A172 (cell line): ENCODE data around the gene PCDH9. TPM values are rescaled to one million over a fixed set of nuclear protein-coding genes. Genes with fewer than 3 reads are reported as not detected.
"Not testable (repeated sequence)": the region's sequence is repeated elsewhere in the genome, so short reads cannot be mapped to it uniquely, and the experiment has no call there.

Source experiments
- DNase-seq: peaks from one replicate; pipeline ENCODE4 v3.0.0-alpha.2; 2015; ENCODE audit warnings: low spot score
- total RNA-seq: library from RNA; depleted of rRNA; stranded (reverse); fragments of >200 nt; shearing (Covaris generic); gene quantifications from 2 replicates; pipeline ENCODE4 v1.2.3, GENCODE V29; 2014

Gene PCDH9
- total RNA-seq, 1 experiment from 2014 or later = 0.02 TPM

DNA sequence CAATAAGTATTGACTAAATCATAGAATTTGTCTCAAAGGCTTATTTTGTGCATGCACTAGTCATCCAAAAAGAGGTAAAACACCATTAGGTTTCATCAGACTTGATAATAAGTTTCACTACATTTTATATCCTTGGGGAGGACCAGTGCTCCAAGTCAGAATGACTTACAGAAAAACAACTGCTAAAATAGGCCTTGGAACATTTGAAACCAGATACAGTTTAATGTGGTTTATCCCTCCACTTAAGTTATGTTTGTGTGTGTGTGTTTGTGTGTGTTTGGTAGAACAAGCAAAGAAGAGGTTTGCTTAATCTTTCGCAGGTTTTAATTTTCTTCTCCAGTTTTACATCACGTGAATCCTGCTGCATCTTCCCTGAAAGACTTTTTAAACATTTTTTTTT is 570.9 kb downstream of the PCDH9 start:
- DNase-seq = no peak

DNA sequence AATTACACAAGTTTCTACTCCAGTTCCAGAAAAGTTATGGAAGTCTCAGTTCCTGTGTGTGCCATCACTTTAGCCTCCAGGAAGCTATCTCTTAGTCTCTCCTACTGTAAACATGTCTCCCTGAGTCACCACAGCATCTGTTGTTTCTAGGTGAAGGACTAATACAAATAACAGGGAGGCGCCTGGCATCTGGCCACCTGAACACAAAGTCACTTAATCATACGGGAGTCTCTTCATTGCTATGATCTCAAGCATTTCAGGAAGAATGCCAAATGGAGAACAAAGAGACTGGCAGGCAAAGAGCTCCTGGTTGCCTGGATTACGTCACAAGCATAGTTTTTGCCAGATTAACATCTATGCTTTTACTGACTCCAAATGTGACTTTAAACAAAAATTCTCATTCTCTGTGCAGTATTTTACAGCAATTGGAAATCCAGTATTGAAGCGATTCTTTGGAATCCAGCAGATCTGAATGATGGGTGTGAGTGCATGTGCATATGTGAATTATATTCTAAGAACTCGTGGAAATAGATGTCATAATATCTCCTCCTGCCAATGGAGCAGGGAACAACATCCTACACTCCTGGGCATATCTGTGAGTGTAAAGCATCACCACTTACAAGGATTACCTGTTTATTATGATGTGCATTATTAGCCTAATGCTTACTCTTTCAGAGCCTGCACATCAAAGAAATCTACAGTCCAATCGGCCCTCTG is 572.8 kb downstream of the PCDH9 start:
- DNase-seq = peak; percentile 96

DNA sequence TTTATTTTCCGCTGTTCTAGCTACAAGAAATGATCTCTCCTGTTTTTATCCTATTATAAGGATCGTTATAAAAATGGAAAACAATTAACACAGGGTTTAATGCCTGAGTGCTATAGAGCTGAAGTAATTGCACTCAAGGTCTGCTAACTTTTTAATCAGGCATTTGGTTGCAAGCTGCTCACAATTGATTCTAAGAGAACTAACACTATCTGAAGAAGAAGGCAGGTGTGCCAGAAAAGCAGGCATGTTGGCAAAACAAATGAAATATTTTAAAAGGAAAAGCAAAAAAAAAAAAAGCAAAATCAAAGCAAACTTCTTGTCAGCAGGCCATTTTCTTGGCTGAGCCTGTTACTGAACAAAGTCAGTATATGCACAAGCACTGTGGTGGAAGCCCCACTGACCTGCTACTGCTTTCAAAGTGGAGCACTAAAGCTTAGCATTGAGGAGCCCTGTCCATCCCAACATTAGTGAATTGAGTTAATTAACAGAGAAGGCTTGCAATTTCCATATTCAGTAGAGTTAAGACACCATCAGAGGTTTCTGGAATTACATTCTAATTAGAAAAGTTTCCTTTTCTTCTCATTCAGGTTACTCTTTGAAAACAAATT is 574.2 kb downstream of the PCDH9 start:
- no peak for DNase-seq

DNA sequence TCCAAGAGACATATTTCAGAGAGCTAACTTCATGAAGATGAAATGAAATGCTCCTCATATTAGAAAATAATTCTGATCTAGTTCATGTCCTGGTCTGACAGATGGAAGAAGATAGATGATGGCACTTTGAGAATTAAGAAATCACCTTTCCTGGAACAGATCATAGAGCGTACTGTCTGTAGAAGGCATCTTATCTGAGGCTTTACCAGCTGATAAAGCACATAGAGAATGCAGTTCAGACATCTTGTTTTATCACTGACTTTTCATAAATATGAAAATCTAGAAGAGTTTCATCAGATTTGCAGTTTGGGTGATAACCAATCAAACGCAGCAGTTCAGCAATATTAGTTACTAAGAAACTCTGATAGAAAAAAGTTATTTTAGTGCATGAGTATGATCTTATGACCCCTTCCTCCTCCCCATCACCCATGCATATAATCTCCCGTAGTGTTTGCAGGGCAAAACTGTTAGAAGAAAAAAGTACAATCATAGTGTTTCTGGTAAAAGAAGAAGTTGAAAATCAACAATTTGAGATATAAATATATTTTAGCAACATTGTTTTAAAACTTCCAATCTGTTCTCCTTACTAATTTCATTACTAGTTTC is 585.2 kb downstream of the PCDH9 start:
- no peak for DNase-seq

DNA sequence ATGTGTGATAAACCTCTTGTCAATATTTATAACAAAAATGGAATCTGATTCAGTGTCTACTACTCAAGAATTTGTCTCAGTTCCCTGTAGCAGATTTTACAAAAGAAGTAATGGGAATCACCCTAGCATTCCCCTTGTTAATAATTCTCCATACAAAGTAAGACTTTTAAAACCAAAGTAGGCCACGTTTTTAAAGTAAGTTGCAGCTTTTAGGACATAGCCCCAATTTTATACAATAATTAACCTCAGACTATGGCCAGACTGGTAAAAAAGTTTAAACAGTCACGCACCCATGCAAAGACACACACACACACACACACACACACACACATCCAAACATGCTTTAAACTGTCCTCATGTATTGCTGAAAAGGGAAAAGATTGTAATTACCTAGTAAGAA is 589.9 kb downstream of the PCDH9 start:
- no peak for DNase-seq

DNA sequence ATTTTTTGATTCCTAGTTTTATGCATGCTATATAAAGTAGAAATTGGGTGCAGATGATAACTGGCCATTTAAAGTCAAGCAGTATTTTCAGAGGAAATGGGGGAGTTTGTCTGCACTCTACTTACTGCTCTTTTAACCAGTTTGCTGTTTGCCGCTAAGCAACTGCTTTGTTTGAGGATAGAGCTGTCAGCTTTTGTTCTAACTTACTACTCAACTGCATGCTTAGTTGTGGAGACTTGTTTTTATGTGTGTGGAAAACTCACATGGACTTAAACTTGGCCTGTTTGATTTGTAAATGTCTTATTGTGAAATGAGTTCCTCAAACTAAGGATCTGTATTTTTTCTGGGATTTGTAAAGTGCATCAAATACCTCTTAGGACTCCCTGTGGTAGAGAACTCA is 591.1 kb downstream of the PCDH9 start:
- no peak for DNase-seq

DNA sequence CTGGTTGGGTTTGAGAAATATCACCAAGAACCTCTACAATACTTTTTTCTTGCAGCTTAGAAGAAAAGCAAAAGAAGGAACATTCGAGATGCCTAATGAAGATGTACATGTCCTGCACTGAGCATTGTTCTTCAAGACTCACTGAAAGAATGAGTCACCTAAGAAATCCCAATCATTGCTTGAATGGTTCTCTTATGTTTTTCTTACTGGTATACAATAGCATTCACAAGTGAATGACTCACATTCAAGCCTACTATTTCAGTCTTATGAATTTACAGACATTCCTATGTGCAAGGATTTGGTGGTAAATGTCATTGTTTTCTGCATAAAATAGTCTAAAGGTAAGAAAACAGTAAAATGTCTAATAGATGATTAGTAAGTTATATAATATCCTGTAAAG is 594.6 kb downstream of the PCDH9 start:
- peak; percentile 88 for DNase-seq

DNA sequence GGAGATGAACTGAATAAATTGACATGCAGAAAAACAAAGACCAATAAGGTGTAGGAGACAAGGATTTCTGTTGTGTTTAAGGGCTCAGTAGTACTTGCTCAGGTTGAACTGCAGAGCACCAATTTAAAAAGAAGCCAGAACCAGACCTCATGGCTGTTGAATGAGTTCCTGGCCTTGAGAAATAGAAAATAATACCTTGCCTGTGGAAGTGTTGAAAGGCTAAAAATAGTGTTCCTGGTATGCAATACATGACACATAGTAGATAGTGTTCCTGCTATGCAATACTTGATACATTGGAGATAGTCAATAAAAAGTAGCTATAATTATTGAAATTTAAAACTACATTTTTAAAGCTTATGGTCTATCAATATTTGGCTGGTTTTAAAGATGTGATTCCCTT is 595.8 kb downstream of the PCDH9 start:
- no peak for DNase-seq

DNA sequence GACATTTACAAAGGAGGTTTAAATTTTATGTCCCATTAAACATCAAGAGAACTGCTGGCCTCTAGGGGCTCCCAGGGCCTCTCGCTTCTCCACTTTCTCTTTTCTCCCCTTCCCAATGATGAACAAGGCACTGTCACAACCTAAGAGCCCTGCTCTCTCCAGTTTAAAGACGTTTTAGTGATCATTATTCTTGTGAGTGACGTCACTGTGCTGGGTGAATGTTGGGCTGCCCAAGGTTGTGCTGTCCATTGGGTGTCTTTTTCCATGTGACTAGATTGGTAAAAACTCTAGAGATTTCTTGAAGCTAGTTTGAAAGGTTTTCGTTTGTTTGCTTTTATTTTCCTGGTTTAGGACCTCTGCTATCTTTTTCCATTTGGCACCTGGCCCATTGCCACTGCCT is 602.6 kb downstream of the PCDH9 start:
- DNase-seq = no peak

DNA sequence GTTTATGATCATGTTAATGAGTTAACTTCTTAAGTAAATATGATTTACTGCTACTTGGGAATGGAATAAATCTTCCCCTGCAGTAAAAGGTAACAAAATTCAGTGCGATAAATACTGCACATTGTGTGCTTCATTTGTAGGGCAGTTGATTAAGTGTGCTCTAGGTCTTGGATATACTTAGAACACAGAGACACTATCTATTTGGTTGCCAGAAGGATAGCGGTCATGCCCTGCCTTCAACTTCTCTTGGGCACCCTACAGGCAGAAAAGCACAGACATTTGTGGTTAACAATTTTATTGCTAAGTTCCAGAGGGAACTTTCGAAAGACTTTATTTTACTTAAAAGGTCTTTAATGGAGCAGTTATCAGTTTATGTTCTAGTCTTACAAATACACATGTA is 605.8 kb downstream of the PCDH9 start:
- DNase-seq = no peak

DNA sequence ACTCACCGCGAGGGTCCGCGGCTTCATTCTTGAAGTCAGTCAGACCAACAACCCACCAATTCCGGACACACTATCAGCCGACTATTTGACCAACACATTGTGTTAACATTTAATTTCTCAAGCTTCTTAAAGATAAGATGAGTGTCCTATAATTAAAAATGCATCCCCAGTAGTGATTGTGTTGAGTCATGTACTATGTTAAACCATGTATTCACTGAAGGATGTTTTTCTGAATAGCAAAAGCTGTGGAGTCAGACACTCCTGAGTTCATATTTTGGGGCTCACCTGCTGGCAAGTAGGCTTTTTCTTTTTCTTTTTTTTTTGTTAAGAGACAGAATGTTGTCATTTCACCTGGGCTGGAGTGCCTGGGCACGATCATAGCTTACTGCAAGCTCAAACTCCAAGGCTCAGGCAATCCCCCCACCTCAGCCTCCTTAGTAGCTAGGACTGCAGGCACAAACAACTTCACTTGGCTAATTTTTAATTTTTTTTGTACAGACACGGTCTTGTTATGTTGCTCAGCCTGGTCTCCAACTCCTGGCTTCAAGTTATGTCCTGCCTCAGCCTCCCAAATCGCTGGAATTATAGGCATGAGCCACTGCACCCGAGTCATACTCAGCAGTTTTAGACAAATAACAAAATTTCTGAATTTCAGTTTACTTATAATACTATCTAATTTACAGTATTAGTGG is 606.9 kb downstream of the PCDH9 start:
- DNase-seq = no peak

DNA sequence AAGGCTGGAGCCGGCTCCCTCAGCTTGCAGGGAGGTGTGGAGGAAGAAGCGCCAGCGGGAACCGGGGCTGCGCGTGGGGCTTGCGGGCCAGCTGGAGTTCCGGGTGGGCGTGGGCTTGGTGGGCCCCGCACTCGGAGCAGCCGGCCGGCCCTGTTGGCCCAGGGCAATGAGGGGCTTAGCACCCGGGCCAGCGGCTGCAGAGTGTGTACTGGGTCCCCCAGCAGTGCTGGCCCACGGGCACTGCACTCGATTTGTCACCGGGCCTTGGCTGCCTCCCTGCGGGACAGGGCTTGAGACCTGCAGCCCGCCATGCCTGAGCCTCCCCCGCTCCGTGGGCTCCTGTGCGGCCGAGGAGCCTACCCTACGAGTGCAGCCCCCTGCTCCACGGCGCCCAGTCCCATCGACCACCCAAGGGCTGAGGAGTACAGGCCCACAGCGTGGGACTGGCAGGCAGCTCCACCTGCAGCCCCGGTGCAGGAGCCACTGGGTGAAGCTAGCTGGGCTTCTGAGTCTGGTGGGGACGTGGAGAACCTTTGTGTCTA is 608.2 kb downstream of the PCDH9 start:
- DNase-seq = not testable (repeated sequence)

DNA sequence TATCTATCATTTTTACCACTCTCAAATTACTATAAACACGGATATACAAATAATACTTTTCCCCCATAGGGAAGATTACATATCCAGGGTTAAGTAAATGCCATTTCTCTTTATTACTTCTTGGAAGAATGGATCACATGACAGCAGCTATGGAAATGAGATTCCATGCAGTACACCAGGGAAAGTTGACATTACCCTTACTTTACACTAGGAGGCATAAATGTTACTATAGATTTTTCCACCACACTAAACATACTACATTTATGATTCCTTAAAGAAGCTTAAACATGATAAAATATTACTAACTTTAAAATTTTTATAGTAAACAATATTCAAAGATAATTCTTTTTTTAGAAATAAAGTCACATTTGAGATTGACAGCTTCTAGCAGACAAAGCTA is 611.4 kb downstream of the PCDH9 start:
- peak; percentile 32 for DNase-seq

DNA sequence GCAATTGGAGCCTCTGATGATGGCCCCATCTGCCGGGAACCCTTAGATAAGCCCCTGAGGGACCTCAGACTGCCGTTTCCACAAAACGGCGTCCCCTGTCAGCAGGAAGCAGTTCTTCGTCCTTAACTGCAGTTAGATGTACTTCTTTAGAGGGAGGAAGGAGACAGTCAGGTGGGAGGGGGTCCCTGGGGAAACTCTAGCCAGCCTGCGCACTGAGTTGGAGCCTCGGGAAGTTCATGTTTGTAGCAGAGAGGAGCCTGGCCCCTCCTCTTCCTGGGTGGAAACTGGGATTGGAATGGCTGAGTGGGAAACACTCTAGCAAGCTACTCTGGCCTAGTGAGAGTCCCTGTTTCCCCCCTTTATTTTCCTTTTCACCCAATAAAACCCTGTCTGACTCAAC is 612.4 kb downstream of the PCDH9 start:
- DNase-seq = no peak

DNA sequence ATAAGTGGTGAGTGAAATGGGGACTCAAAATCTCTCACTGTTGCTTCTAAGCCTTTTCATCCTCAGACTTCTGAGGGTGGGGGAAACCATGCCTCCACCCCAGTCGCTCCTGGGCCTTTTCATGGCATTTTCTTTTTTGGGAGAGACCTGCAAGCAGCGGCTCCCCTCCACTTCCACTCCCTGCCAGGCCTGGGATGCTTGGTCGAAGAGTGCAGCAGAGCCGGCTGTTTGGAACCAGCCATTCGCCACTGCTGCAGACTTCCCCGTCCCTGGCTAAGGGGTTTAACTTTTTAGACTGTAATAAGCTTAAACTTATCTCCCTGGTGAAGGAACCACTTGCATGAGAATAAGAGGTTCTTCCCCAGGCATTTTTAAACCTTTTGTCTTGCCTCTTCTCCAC is 617.2 kb downstream of the PCDH9 start:
- DNase-seq = no peak

DNA sequence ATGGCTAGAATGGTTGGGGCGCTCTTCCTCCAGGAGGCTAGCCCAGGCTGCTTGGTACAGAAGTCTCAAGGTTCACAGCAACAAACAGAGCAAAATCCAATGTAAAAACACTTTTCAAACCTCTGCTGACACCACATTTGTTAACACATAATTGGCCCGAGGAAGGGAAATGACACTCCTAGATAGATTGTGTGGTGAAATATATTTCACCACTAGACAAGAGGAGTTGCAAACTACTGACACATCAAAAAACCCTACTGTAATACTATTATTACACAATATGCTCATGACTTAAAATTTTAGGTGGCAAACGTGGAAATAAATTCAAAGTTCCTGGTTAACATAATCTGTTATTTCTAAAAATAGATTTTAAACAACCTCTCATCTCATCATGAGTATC is 643.6 kb downstream of the PCDH9 start:
- no peak for DNase-seq

DNA sequence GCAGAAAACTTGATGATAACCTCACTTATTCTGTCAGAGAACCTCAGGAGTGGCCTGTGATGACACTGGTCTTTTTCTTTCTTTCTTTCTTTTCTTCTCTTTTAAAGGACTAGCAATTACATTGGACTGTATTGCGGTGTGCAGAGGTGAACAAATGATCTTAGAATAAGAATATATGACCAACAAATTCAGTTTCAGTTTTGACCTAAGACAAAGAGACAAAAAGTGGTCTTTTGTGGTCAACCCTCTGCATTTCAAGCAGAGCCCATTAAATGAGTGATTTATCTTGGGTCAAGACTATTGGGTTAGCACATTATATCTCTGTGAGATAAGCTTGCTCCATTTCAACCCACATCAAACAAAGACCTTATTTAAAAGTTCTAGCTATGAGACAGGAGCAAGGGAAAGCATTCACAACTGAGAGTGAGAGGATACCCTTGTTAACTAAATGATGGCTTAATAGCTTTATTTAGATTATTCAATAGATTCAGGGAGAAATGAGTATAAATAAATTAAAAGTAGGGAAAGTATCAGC is 644.4 kb downstream of the PCDH9 start:
- no peak for DNase-seq

DNA sequence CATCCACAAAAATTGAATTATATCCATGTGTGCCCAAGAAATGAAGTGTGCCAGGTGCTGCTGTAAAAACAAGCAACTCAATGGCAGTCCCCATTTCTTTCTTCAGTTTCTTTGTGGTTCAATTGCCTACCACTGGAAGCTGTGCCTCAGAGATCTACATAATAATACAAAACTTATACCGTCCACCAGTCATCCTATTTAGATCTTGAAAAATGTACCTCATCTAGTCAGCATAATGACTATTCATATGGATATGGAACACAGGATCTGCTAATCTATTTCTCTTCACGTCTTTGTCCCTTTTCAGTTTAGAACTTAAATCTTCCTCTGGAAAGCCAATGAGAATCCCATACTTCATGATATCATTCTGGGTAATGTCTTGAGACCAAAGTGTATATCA is 648.5 kb downstream of the PCDH9 start:
- no peak for DNase-seq

DNA sequence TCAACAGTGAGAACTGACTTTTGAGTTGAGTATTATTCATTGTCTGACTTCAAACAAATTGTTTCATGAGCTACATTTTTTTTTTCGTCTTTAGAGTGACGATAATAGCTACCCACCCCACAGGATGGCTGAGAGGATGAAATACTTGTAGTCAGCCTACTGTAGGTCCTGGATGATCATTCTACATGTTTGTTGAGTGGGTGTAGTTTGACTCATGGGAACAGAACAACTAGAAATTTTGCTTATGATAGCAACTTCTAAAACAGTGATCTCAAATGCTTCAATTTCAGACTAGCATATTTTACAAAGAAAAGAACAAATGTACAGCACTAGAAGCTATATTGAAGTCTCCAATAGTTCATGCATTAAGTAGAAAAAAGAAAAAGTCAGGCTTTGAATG is 651.8 kb downstream of the PCDH9 start:
- no peak for DNase-seq

DNA sequence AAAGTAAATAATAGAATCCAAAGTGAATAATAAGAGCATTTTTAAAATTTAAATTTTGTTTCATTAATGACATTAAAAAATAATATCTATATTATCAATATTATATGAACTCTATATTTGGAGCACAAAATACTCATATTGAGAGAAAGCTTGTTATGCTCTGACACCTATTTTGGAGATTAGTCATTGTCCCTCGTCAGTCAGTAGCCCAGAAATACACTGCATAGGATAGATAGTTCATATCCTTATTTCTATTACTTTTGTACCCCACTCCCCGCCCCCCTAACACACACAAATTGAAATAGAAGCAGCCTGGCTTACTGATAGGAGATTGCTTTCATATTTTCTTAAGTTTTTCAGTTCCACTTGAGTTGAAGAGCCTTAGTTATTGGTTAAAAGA is 652.8 kb downstream of the PCDH9 start:
- DNase-seq = no peak

DNA sequence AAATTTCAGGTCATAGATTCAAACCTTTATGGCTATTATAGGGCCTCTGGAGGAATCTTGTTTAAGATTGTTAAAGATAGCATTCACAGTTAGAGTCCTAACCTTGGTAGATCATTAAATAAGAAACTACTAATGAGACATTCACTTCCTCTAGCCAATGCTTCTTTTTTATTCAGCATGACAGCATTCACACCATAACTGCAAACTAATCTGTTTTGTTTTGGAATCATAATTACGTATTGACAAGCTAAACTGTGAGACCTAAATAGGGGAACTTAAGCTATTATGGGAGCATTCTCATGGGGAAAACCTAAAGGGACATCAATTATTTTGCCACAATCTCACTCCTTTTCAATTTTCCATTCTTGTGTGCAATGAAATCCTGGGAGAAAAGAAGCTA is 653.8 kb downstream of the PCDH9 start:
- no peak for DNase-seq

DNA sequence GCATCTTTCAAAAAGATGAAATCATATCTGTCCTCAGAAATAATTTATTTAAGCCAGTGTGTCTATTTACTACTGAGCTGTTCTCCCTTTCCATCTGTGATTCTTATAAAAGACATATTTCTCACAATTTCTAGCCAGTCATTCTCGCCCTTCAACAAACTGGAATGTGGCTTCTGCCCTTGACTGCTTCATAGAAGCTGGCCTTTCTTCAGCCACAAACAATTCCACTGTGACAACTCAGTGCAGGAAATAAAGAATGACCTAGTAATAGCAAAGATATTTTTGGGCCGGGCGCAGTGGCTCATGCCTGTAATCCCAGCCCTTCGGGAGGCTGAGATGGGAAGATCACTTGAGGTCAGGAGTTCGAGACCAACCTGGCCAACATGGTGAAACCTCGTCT is 655.5 kb downstream of the PCDH9 start:
- DNase-seq = peak; percentile 36
